Astrocyte (in vitro differentiated cells and primary cell): Measurements from ENCODE around the gene MMP17. TPM values are rescaled to one million over a fixed set of nuclear protein-coding genes. Genes with fewer than 3 reads are reported as not detected.

ENCODE experiments used
- DNase-seq: peaks from one replicate; pipeline ENCODE4 v3.0.0-alpha.2; 2010; ENCODE audit warnings: low read depth
- FAIRE-seq: peaks from 2 replicates; lab custom pipeline; 2011; peaks lifted over from hg19 to GRCh38; lab: Jason Lieb, UNC
- H2AFZ ChIP-seq: 2 replicates; pipeline ENCODE4 v1.6.0; 2012; ENCODE audit warnings: low read depth, low read length, inconsistent platforms
- H3K27ac ChIP-seq: 2 replicates; pipeline ENCODE4 v1.5.1; 2011; ENCODE audit warnings: low read depth, low read length, inconsistent platforms
- H3K27me3 ChIP-seq: 2 replicates; pipeline ENCODE4 v1.6.0; 2011; ENCODE audit warnings: low read length, inconsistent platforms; ENCODE audit not compliant: insufficient read depth
- H3K36me3 ChIP-seq: 2 replicates; pipeline ENCODE4 v1.5.1; 2011; ENCODE audit warnings: low read length, inconsistent platforms; ENCODE audit not compliant: insufficient read depth
- H3K4me1 ChIP-seq: 2 replicates; pipeline ENCODE4 v1.5.1; 2011; ENCODE audit warnings: low read length, inconsistent platforms; ENCODE audit not compliant: insufficient read depth
- H3K4me2 ChIP-seq: 2 replicates; pipeline ENCODE4 v1.6.0; 2012; ENCODE audit warnings: low read length, inconsistent platforms
- H3K4me3 ChIP-seq: 2 replicates; pipeline ENCODE4 v1.5.1; 2011; ENCODE audit warnings: low read depth, mild to moderate bottlenecking, low read length, inconsistent platforms; ENCODE audit not compliant: insufficient read depth
- H3K79me2 ChIP-seq: 2 replicates; pipeline ENCODE4 v1.6.0; 2012; ENCODE audit warnings: mild to moderate bottlenecking, low read length, inconsistent platforms; ENCODE audit not compliant: insufficient read depth
- H3K9ac ChIP-seq: 2 replicates; pipeline ENCODE4 v1.6.0; 2012; ENCODE audit warnings: mild to moderate bottlenecking, low read length, inconsistent platforms
- H3K9me3 ChIP-seq: 2 replicates; pipeline ENCODE4 v1.5.1; 2012; ENCODE audit warnings: low read depth, mild to moderate bottlenecking, low read length, inconsistent platforms; ENCODE audit not compliant: insufficient read depth
- H4K20me1 ChIP-seq: 2 replicates; pipeline ENCODE4 v1.6.0; 2012; ENCODE audit warnings: low read length, inconsistent platforms; ENCODE audit not compliant: insufficient read depth
- H3K27ac Mint-ChIP-seq: one replicate; pipeline ENCODE4 v1.8.0; 2021; ENCODE audit warnings: mild to moderate bottlenecking, mixed read lengths; ENCODE audit not compliant: unreplicated experiment
- H3K27me3 Mint-ChIP-seq: one replicate; pipeline ENCODE4 v1.8.0; 2021; ENCODE audit warnings: low read depth, mixed read lengths; ENCODE audit not compliant: unreplicated experiment
- H3K36me3 Mint-ChIP-seq: one replicate; pipeline ENCODE4 v1.8.0; 2021; ENCODE audit warnings: low read depth, mixed read lengths; ENCODE audit not compliant: unreplicated experiment
- H3K4me1 Mint-ChIP-seq: one replicate; pipeline ENCODE4 v1.8.0; 2021; ENCODE audit warnings: low read depth, mixed read lengths; ENCODE audit not compliant: unreplicated experiment
- H3K4me3 Mint-ChIP-seq: one replicate; pipeline ENCODE4 v1.8.0; 2021; ENCODE audit warnings: mild to moderate bottlenecking, moderate library complexity, mixed read lengths; ENCODE audit not compliant: unreplicated experiment
- H3K9me3 Mint-ChIP-seq: one replicate; pipeline ENCODE4 v1.8.0; 2021; ENCODE audit warnings: mild to moderate bottlenecking, mixed read lengths; ENCODE audit not compliant: unreplicated experiment
- EZH2 ChIP-seq: IDR thresholded peaks from 2 replicates; pipeline ENCODE4 v1.6.1; 2012; ENCODE audit warnings: mild to moderate bottlenecking, low read length, inconsistent platforms; ENCODE audit not compliant: insufficient read depth
- total RNA-seq: library from RNA; stranded (reverse); gene quantifications from 2 replicates; pipeline ENCODE4 v1.2.1, GENCODE V29; 2021
- TF ChIP-seq, protein P1 (sequence below): IDR thresholded peaks from 2 replicates; pipeline ENCODE4 v1.5.1; 2011; ENCODE audit warnings: low read depth, mild to moderate bottlenecking, inconsistent platforms, low read length, moderate library complexity; ENCODE audit not compliant: insufficient read depth

The MMP17 gene
- total RNA-seq, 1 donor from 2014 or later: 8.4 TPM

DNA sequence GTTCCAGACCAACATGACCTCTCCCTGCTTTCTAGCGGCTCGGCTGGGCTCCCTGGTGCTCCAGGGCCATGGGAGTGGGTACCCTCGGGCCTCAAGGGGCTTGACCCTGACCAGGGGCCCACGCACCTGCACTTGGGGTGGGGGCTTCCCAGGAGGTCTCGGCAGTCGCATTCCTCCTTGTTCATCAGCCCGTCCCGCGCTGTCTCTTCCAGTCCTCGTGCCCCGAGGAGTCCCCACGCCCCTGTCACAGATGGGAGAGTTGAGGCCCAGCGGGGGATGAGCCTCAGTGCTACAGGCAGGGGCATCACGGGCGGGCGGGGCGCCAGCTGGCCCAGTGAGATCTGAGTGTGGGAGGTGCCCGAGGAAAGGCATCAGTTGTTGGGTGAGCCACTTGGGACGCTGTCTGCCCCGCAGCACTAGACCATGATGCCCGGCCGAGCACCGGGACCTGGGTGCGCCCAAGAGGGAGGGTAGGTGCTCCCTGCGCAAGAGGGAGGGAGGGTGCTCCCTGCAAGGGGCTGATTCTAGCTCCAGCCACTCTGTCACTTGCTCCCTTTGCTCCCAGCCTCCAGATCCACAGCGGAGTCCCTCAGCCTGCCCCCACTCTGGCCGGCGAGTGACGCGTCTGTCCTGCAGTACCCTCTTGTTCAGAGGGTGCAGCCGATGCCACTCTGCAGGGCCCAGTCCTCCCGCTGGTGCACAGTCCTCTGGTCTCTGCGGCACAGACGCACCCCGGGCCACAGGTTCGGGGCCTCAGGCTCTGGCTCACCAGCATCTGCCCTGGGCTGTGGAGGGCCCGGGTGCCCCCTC is 23.8 kb downstream of the MMP17 start:
- no peaks in the 10 kb centered on the region for H3K79me2 ChIP-seq
- no peaks in the 10 kb centered on the region for H3K36me3 Mint-ChIP-seq
- no peak for FAIRE-seq

DNA sequence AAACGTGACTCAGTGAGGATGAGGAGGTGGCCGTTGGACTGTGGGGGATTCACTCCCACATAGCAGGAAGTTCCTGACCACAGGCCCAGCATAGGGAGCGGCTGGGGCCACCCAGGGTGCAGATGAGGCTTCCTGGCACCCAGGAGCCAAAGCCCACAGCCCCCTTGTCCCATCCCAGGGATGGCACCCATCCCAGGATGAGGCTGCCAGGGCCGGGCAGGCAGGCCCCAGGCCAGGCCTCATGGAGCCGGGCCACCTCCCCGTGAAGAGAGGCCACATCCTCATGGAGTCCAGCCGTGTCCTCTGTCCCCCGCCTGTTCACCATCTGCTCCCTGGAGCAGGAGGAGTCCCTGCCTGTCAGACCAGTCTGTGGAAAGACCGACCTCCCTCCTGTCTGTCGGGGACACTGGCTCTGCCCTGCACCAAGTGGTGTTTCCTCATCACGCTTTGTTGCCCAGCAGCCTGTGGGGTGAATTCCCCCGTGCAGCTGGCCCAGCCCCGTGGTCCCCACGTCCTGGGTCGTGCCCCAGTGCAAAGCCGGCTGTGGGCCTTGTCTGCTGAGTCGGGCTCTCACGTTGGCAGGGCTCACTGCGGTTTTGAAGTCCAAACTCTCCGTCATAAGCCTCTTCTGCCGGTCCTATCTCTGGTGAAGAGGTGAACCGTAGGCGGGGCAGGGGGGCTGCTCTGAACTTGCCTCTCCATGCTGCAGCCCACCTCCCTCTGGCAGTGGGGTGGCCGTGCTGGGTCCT is 24.5 kb downstream of the MMP17 start:
- Histone ChIP-seq H3K27ac (no peak overlapping the region), H3K9me3 (no peaks in the 10 kb centered on the region), H3K4me1 (peaks cover 14% of the 10 kb centered on the region), H3K36me3 (no peaks in the 10 kb centered on the region), H3K79me2 (no peaks in the 10 kb centered on the region), H3K27me3 (no peaks in the 10 kb centered on the region), H4K20me1 (no peaks in the 10 kb centered on the region), H3K9ac (peak overlapping the region; percentile 16), H3K4me2 (peak overlapping the region; percentile 48), H3K4me3 (no peak overlapping the region), H2AFZ (peak overlapping the region; percentile 30)
- Mint-ChIP-seq H3K9me3 (no peaks in the 10 kb centered on the region), H3K27ac (no peak overlapping the region), H3K27me3 (peaks cover 20% of the 10 kb centered on the region), H3K4me3 (no peak overlapping the region), H3K36me3 (no peaks in the 10 kb centered on the region), H3K4me1 (no peaks in the 10 kb centered on the region)
- TF ChIP-seq, protein P1, sequence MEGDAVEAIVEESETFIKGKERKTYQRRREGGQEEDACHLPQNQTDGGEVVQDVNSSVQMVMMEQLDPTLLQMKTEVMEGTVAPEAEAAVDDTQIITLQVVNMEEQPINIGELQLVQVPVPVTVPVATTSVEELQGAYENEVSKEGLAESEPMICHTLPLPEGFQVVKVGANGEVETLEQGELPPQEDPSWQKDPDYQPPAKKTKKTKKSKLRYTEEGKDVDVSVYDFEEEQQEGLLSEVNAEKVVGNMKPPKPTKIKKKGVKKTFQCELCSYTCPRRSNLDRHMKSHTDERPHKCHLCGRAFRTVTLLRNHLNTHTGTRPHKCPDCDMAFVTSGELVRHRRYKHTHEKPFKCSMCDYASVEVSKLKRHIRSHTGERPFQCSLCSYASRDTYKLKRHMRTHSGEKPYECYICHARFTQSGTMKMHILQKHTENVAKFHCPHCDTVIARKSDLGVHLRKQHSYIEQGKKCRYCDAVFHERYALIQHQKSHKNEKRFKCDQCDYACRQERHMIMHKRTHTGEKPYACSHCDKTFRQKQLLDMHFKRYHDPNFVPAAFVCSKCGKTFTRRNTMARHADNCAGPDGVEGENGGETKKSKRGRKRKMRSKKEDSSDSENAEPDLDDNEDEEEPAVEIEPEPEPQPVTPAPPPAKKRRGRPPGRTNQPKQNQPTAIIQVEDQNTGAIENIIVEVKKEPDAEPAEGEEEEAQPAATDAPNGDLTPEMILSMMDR: no peak
- no peak for TF ChIP-seq EZH2
- DNase-seq (no peak), FAIRE-seq (no peak)

More for the DNA sequence above, 23.8 kb downstream of the MMP17 start:
- peaks cover 14% of the 10 kb centered on the region for H3K4me1 ChIP-seq
- no peak overlapping the region for H3K27ac ChIP-seq
- no peaks in the 10 kb centered on the region for H3K27me3 ChIP-seq
- H3K27me3 Mint-ChIP-seq: peaks cover 13% of the 10 kb centered on the region
- H3K9me3 Mint-ChIP-seq: no peaks in the 10 kb centered on the region
- no peaks in the 10 kb centered on the region for H3K36me3 ChIP-seq
- H3K9me3 ChIP-seq: no peaks in the 10 kb centered on the region
- H2AFZ ChIP-seq: peak overlapping the region; percentile 30
- no peaks in the 10 kb centered on the region for H4K20me1 ChIP-seq
- peak overlapping the region; percentile 48 for H3K4me2 ChIP-seq
- peak overlapping the region; percentile 16 for H3K9ac ChIP-seq
- no peak overlapping the region for H3K27ac Mint-ChIP-seq
- no peaks in the 10 kb centered on the region for H3K4me1 Mint-ChIP-seq
- DNase-seq: no peak
- TF ChIP-seq, protein P1: no peak
- no peak for TF ChIP-seq EZH2
- no peak overlapping the region for H3K4me3 ChIP-seq
- no peak overlapping the region for H3K4me3 Mint-ChIP-seq
